DMS 273 (cell line): ENCODE data around the gene MLC1.

Experiments used
- DNase-seq: peaks from one replicate; lab custom pipeline; 2025; ENCODE audit not compliant: unreplicated experiment; lab: John Stamatoyannopoulos, UW

The MLC1 gene

DNA sequence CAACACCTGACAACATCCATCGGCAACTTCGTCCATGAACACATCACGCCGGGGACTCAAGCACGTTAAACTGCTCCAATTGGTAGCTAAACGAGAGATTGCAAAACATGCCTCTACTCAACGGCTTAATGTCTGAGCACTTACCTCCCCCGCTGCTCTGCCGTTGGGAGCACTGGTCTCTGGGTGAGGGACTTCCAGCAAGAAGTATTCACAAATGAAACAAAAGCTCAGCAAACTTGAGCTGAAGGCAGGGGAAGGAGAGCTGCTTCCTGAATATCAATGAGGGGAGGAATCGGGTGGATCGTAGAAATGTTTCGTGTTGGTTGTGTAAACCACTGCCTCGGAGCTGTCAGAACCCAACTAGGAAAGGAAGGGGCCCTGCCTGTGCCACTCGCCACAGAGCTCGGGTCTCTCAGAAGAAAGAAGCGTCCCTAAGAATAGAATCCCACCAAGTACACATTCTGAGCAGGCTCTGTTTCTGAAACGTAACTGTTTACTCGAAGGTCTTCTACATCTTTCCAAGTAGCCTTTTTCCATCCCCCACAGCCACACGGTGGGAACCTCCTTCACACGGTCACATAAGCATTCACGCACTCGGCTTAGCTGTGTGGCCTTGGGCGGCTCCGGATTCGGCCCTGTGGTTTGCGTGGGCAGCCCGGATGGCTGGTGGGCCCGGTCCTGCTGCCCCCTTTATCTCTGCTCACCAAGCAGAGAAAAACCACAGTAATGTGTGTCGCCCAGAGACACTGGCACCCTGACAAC lies at the start of gene MLC1:
Gene MLC1 (minus strand): TSS at position 216 of the 762 bp plus-strand sequence. CDS start 524 bp downstream, outside the sequence.
- DNase-seq: no peak

- no peak for DNase-seq
These were observed 49.3 kb upstream of the MLC1 start for GRCh38 chr22:50134481-50134880.

DNA sequence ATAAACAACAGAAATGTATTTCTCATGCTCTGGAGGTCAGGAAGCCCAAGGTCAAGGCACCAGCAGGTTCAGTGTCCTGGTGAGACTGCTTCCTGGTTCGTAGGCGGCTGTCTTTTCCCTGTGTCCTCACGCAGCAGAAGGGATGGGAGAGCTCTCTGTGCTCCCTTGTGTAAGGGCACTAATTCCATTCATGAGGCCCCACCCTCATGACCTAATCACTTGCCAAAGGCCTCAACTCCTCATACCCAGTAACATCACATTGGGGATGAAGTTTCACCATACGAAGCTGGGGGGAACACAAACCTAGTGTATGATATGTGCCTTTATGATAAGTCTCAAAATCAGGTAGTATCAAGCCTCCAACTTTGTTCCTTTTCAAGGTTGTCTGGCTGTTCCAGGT lies 46.7 kb upstream of the MLC1 start:
- no peak for DNase-seq

GRCh38 chr22:50129121-50129736 lies 44.0 kb upstream of the MLC1 start:
- no peak for DNase-seq

DNA sequence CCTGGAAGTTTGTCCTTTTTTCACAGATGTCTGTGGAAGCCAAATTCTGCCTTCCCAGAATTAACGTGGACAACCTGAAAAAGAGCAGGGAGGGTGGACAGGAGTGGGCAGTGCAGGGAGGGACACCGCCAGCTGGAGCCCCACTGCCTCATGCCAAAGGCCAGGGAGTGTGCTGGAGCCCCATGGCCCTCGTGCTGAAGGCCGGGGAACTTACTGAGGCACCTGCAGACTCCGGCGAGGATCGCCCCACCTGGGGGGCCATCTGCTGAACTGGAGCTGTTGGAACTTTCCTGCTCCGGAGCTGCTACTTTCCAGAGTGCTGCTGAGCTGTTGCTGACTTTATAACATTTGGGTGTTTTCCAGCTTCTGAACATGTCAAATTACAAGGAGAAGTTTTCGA lies 39.8 kb upstream of the MLC1 start:
- no peak for DNase-seq

- no peak for DNase-seq
These were observed 37.9 kb upstream of the MLC1 start for GRCh38 chr22:50123119-50123518.

GRCh38 chr22:50121202-50121740 lies 36.0 kb upstream of the MLC1 start:
- no peak for DNase-seq

DNA sequence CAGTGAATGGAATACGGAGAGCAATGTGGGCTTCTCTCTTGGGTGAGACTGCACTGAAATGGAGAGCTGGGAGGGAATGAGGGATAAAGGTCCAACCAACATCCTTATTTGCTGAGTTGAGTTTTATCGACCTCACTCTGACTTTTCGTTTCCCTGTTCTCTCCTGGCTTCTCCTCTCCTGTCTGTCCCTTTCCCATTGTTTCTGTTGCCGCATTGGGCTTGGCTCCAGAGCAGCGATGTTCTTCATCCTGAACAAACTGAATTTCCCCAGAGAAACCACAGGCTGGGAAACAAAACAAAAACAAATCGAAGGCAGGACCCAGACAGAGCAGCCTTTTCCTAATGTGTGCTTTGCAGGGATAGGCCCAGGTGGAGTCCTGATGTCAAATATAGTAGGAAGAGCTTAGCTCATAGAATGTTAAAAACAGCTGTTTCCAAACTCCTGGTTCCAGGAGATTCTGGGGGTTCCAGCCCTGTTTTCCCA lies 34.6 kb upstream of the MLC1 start:
- DNase-seq: no peak

- no peak for DNase-seq
These were observed 34.0 kb upstream of the MLC1 start for GRCh38 chr22:50119169-50119767.

- no peak for DNase-seq
These were observed 33.4 kb upstream of the MLC1 start for GRCh38 chr22:50118557-50119168.

GRCh38 chr22:50118129-50118528 lies 32.9 kb upstream of the MLC1 start:
- no peak for DNase-seq

GRCh38 chr22:50117168-50117762 lies 32.0 kb upstream of the MLC1 start:
- DNase-seq: no peak

- DNase-seq: no peak
These were observed 30.5 kb upstream of the MLC1 start for GRCh38 chr22:50115693-50116092.

DNA sequence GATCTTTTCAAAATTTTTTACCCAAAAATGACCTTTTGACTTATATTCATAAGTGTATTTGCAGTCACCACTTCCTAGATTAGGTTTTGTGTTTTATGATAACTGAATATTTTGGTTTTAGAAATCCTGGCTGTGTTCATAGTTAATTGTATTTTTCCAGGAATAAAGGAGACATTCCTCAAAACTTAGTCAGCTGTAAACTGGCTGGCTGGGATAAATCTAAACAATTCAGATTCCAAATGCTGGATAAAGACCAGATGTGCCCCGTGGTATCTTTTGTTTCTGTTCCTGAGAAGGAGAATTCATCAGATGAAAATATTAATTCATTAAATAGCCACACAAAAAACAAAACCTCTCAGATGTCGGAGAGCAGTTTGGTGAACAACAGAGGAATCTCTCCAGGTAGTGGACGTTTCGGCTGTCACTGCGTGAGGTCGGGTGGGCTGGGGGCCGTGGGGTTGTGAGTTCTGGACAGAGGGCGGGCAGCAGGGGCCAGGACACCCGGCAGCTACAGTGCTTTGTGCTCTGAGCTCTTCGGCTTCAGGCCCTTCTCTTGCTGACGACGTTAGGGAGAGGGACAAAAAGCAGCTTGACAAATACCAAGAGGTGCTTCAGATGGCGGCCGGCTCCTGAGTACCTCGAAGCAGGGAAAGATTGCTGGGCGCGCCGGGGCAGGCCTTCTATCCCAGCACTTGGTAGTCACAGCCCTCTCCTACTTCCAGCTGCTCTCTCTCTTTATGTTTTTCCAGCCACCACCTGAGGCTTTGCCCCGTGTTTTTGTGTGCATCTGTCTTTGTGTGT lies 29.2 kb upstream of the MLC1 start:
- DNase-seq: no peak

- no peak for DNase-seq
These were observed 27.2 kb upstream of the MLC1 start for GRCh38 chr22:50112151-50113118.

- DNase-seq: no peak
These were observed 25.8 kb upstream of the MLC1 start for GRCh38 chr22:50111056-50111455.

- no peak for DNase-seq
These were observed 22.3 kb upstream of the MLC1 start for GRCh38 chr22:50107529-50107928.

GRCh38 chr22:50105208-50106100 lies 20.2 kb upstream of the MLC1 start:
- DNase-seq: no peak
